Measurements from ENCODE around the gene MOB1B. TPM values are rescaled to one million over a fixed set of nuclear protein-coding genes. Genes with fewer than 3 reads are reported as not detected.

The MOB1B gene
- 11.9 and 13.3 TPM in 2 replicates for total RNA-seq

GRCh38 chr4:70901984-70902576 is at the start of gene MOB1B:
TSS of gene MOB1B (plus strand) at chr4:70902369. CDS start at chr4:70902537, 168 bp downstream.

GRCh38 chr4:70993181-70994068 is 91.3 kb downstream of the MOB1B start, which contains the start of gene DCK:
TSS of gene DCK (plus strand) at chr4:70993649. CDS start at chr4:70993836, 187 bp downstream.

Other genes starting within 250 kb of the MOB1B start
- gene JCHAIN, start 235.9 kb upstream of the MOB1B start, total RNA-seq: 1.3 and 2.4 TPM in 2 replicates
- gene UTP3, start 213.8 kb upstream of the MOB1B start, total RNA-seq: 11.3 and 14.1 TPM in 2 replicates
- gene RUFY3, start 180.4 kb upstream of the MOB1B start, total RNA-seq: 61.0 and 68.5 TPM in 2 replicates
- gene GRSF1, start 62.5 kb upstream of the MOB1B start, total RNA-seq: 63.0 and 67.5 TPM in 2 replicates
- 13.0 and 13.4 TPM in 2 replicates for gene DCK, start 91.3 kb downstream of the MOB1B start, total RNA-seq

All from hair follicle dermal papilla cell (primary cell).